Epidermal melanocyte (primary cell): ENCODE measurements around the gene ATE1.
"Not testable (repeated sequence)": the region's sequence is repeated elsewhere in the genome, so short reads cannot be mapped to it uniquely, and the experiment has no call there.

Experiments
- DNase-seq: peaks from one replicate; pipeline ENCODE4 v3.0.0; 2011; ENCODE audit warnings: low spot score; ENCODE audit not compliant: insufficient read length

The ATE1 gene

GRCh38 chr10:121930268-121931085 is 2.6 kb upstream of the ATE1 start:
- DNase-seq: not testable (repeated sequence)

- not testable (repeated sequence) for DNase-seq
Measured at GRCh38 chr10:121929585-121930267, 1.9 kb upstream of the ATE1 start.

GRCh38 chr10:121928528-121928884 is 675 bp upstream of the ATE1 start:
- no peak for DNase-seq

- DNase-seq: peak; percentile 26
Measured at GRCh38 chr10:121927318-121927840, 452 bp downstream of the ATE1 start.

- no peak for DNase-seq
Measured at GRCh38 chr10:121926671-121927317, 1.0 kb downstream of the ATE1 start.

GRCh38 chr10:121926157-121926556 is 1.7 kb downstream of the ATE1 start:
- DNase-seq: no peak

GRCh38 chr10:121921238-121921931 is 6.4 kb downstream of the ATE1 start:
- no peak for DNase-seq

GRCh38 chr10:121919666-121920065 is 8.2 kb downstream of the ATE1 start:
- no peak for DNase-seq

- DNase-seq: not testable (repeated sequence)
Measured at GRCh38 chr10:121918800-121919199, 9.0 kb downstream of the ATE1 start.

GRCh38 chr10:121914661-121915060 is 13.2 kb downstream of the ATE1 start:
- DNase-seq: no peak

GRCh38 chr10:121911421-121911697 is 16.5 kb downstream of the ATE1 start:
- no peak for DNase-seq

- DNase-seq: peak; percentile 41
Measured at GRCh38 chr10:121910673-121911420, 17.0 kb downstream of the ATE1 start.

- DNase-seq: no peak
Measured at GRCh38 chr10:121904888-121905287, 22.9 kb downstream of the ATE1 start.

- peak; percentile 51 for DNase-seq
Measured at GRCh38 chr10:121900443-121901174, 27.2 kb downstream of the ATE1 start.

GRCh38 chr10:121899727-121900126 is 28.1 kb downstream of the ATE1 start:
- no peak for DNase-seq

- no peak for DNase-seq
Measured at GRCh38 chr10:121891103-121891502, 36.7 kb downstream of the ATE1 start.

GRCh38 chr10:121889212-121889611 is 38.6 kb downstream of the ATE1 start:
- DNase-seq: no peak

- peak; percentile 46 for DNase-seq
Measured at GRCh38 chr10:121886997-121887622, 40.7 kb downstream of the ATE1 start.

GRCh38 chr10:121886181-121886580 is 41.6 kb downstream of the ATE1 start:
- DNase-seq: no peak

GRCh38 chr10:121880895-121881294 is 46.9 kb downstream of the ATE1 start:
- no peak for DNase-seq
